Motor neuron (in vitro differentiated cells): ENCODE data around the gene CEP170. TPM values are rescaled to one million over a fixed set of nuclear protein-coding genes. Genes with fewer than 3 reads are reported as not detected.

Experiments
- ATAC-seq, 8 experiments: fragments of 200-7000 bp; cut with Tn5 transposase; replicated peaks in 6 of 8; 2 replicates each; pipeline ENCODE4 v1.8.0; 2021; ENCODE audit warnings: mild to moderate bottlenecking in 8 of 8, moderate library complexity in 8 of 8
- H3K27ac ChIP-seq, 2 donors: fragments of 250-450 bp; sonication (Bioruptor Pico); 2 replicates each; pipeline ENCODE4 v1.9.0; 2021; ENCODE audit warnings: antibody characterized with exemption in 2 of 2, mild to moderate bottlenecking in 2 of 2, moderate library complexity in 1 of 2
- H3K4me1 ChIP-seq, 2 donors: fragments of 250-450 bp; sonication (Bioruptor Pico); replicated peaks in 1 of 2; 2 replicates each; pipeline ENCODE4 v1.6.1; 2021; ENCODE audit warnings: antibody characterized with exemption in 2 of 2, mild to moderate bottlenecking in 2 of 2, moderate library complexity in 1 of 2
- H3K4me3 ChIP-seq, 5 donors: fragments of 250-450 bp; sonication (Bioruptor Pico); 2 replicates each; pipeline ENCODE4 v1.9.0; 2021; ENCODE audit warnings: antibody characterized with exemption in 5 of 5, mild to moderate bottlenecking in 5 of 5, moderate library complexity in 4 of 5
- WGBS, 10 experiments: fragments of 450-650 bp; shearing (Covaris generic); methylation state at CpG; one replicate each; pipeline ENCODE4 v1.0.0; 2022; 5-methylcytosine and 5-hydroxymethylcytosine counted together
- in situ Hi-C, 9 experiments: fragments of 400-800 bp; cut with MboI; loops; one replicate each; pipeline ENCODE4 v1.15.0; 2021; ENCODE audit warnings: low sequenced_read_pairs in 9 of 9, low pct_unique_long_range_greater_than_20kb in 2 of 9; ENCODE audit not compliant: unreplicated experiment in 9 of 9
- total RNA-seq, 8 experiments: library from RNA; unstranded; fragments of 300-600 nt; gene quantifications; 2 replicates each; pipeline versions ENCODE4 v1.2.3 to v1.2.4, GENCODE V29; 2022

The CEP170 gene
- total RNA-seq, 8 experiments from 2014 or later: 60.0 to 296 (median 248) TPM

GRCh38 chr1:243261390-243261789 lies 6.3 kb upstream of the CEP170 start:
- in situ Hi-C loops: no loop called here
- 71 to 100% (median 89%) methylated on average over 1 of the region's 1 CpG; no CpG with 5 or more reads in 2 of the 10 experiments for WGBS, 10 experiments
- Histone ChIP-seq H3K27ac (no peak overlapping the region), H3K4me3 (no peak overlapping the region), H3K4me1 (peaks cover 3 to 15% of the 10 kb centered on the region in 2 donors)
- ATAC-seq: no peak

- ATAC-seq: no peak
- WGBS, 10 experiments: 65 to 100% (median 92%) methylated on average over 1 to 4 of the region's 4 CpGs; no CpG with 5 or more reads in 1 of the 10 experiments
- Histone ChIP-seq H3K4me1 (peaks cover 3 to 15% of the 10 kb centered on the region in 2 donors), H3K27ac (no peak overlapping the region), H3K4me3 (no peak overlapping the region)
- in situ Hi-C loops: no loop called here
Measured at GRCh38 chr1:243260221-243260880, 5.3 kb upstream of the CEP170 start.

GRCh38 chr1:243258731-243259130 lies 3.6 kb upstream of the CEP170 start:
- H3K4me3 ChIP-seq: no peak overlapping the region
- WGBS, 10 experiments: 67 to 100% (median 91%) methylated on average over 2 to 7 of the region's 7 CpGs
- no peak overlapping the region for H3K27ac ChIP-seq
- no peak for ATAC-seq
- peaks cover 3 to 14% of the 10 kb centered on the region in 2 donors for H3K4me1 ChIP-seq
- in situ Hi-C loops: no loop called here

- H3K27ac ChIP-seq: no peak overlapping the region
- WGBS, 10 experiments: 22 to 100% (median 93%) methylated on average over 1 of the region's 1 CpG
- in situ Hi-C loops: no loop called here
- peak overlapping the region in 1 of 5 donors; percentile 67 for H3K4me3 ChIP-seq
- peaks cover 0 to 8% of the 10 kb centered on the region in 2 donors for H3K4me1 ChIP-seq
- no peak for ATAC-seq
Measured at GRCh38 chr1:243257189-243257588, 2.1 kb upstream of the CEP170 start.

- in situ Hi-C loops: no loop called here
- ATAC-seq: no peak
Measured at GRCh38 chr1:243256590-243256989, 1.5 kb upstream of the CEP170 start.

GRCh38 chr1:243255791-243256512 lies 871 bp upstream of the CEP170 start, which contains the start of gene SDCCAG8:
Gene SDCCAG8, plus strand, starts transcription at chr1:243256041. Its CDS starts 133 bp downstream, at chr1:243256174.
- WGBS, 10 experiments: 0 to 15% (median 5%) methylated on average over 4 to 20 of the region's 32 CpGs; no CpG with 5 or more reads in 1 of the 10 experiments
- Histone ChIP-seq H3K4me1 (peaks cover 2 to 18% of the 10 kb centered on the region in 2 donors), H3K27ac (peak within 1 kb of the TSS; percentile 91 to 97), H3K4me3 (peak within 1 kb of the TSS; percentile 61 to 90 (median 73))
- in situ Hi-C loops: no loop called here
- ATAC-seq: peak; percentile 76 to 83 (median 80)

More at GRCh38 chr1:243256590-243256989, 1.5 kb upstream of the CEP170 start:
- 10 to 27% (median 19%) methylated on average over 1 to 2 of the region's 2 CpGs; no CpG with 5 or more reads in 2 of the 10 experiments for WGBS, 10 experiments
- H3K27ac ChIP-seq: peak overlapping the region; percentile 76
- H3K4me3 ChIP-seq: peak overlapping the region; percentile 61 to 90 (median 73)
- H3K4me1 ChIP-seq: peaks cover 0 to 13% of the 10 kb centered on the region in 2 donors

- in situ Hi-C loops: no loop called here
- WGBS, 10 experiments: 0 to 20% (median 0%) methylated on average over 1 to 18 of the region's 50 CpGs; no CpG with 5 or more reads in 1 of the 10 experiments
- H3K4me1 ChIP-seq: peaks cover 3 to 22% of the 10 kb centered on the region in 2 donors
Measured at GRCh38 chr1:243254233-243254926, 701 bp downstream of the CEP170 start.

GRCh38 chr1:243253926-243254232 lies 1.2 kb downstream of the CEP170 start:
- in situ Hi-C loops: no loop called here
- Histone ChIP-seq H3K4me3 (peak overlapping the region; percentile 61 to 90 (median 73)), H3K4me1 (peaks cover 3 to 22% of the 10 kb centered on the region in 2 donors), H3K27ac (peak overlapping the region; percentile 91 to 97)
- WGBS, 10 experiments: 0 to 4% (median 0%) methylated on average over 3 to 4 of the region's 4 CpGs; no CpG with 5 or more reads in 2 of the 10 experiments
- no peak for ATAC-seq

More at GRCh38 chr1:243254233-243254926, 701 bp downstream of the CEP170 start:
- H3K4me3 ChIP-seq: peak overlapping the region; percentile 61 to 90 (median 73)
- peak overlapping the region; percentile 91 to 97 for H3K27ac ChIP-seq
- peak; percentile 0 to 10 (median 1) for ATAC-seq

- ATAC-seq: no peak
- Histone ChIP-seq H3K27ac (peak overlapping the region; percentile 91 to 97), H3K4me3 (peak overlapping the region; percentile 61 to 90 (median 73)), H3K4me1 (peaks cover 3 to 22% of the 10 kb centered on the region in 2 donors)
- in situ Hi-C loops: no loop called here
- 0 to 13% (median 1%) methylated on average over 3 to 8 of the region's 8 CpGs; no CpG with 5 or more reads in 1 of the 10 experiments for WGBS, 10 experiments
Measured at GRCh38 chr1:243253211-243253925, 1.7 kb downstream of the CEP170 start.

GRCh38 chr1:243251539-243251938 lies 3.5 kb downstream of the CEP170 start:
- in situ Hi-C loops: no loop called here
- WGBS, 10 experiments: 56 to 100% (median 95%) methylated on average over 1 of the region's 1 CpG; no CpG with 5 or more reads in 1 of the 10 experiments
- peak overlapping the region in 2 of 5 donors; percentile 67 to 73 for H3K4me3 ChIP-seq
- H3K27ac ChIP-seq: no peak overlapping the region
- no peak for ATAC-seq
- H3K4me1 ChIP-seq: peaks cover 3 to 14% of the 10 kb centered on the region in 2 donors

- Histone ChIP-seq H3K4me3 (no peak overlapping the region), H3K27ac (no peak overlapping the region), H3K4me1 (peaks cover 3 to 14% of the 10 kb centered on the region in 2 donors)
- no peak for ATAC-seq
- 74 to 100% (median 96%) methylated on average over 2 to 3 of the region's 3 CpGs for WGBS, 10 experiments
- in situ Hi-C loops: no loop called here
Measured at GRCh38 chr1:243250102-243250501, 5.0 kb downstream of the CEP170 start.

GRCh38 chr1:243249214-243249613 lies 5.9 kb downstream of the CEP170 start:
- no peak for ATAC-seq
- Histone ChIP-seq H3K27ac (no peak overlapping the region), H3K4me3 (no peak overlapping the region), H3K4me1 (peaks cover 3 to 14% of the 10 kb centered on the region in 2 donors)
- in situ Hi-C loops: no loop called here
- 89 to 100% (median 99%) methylated on average over 1 to 3 of the region's 3 CpGs; no CpG with 5 or more reads in 2 of the 10 experiments for WGBS, 10 experiments
